Body of pancreas (tissue), 4 donors: ENCODE measurements around the gene MACROH2A1. TPM values are rescaled to one million over a fixed set of nuclear protein-coding genes. Genes with fewer than 3 reads are reported as not detected.
A peak's percentile ranks its signal among the peaks of the same experiment; 100 is the strongest.

Experiments
- ATAC-seq: fragments of 150-250 bp; one replicate; pipeline ENCODE4 v1.9.1; 2016
- DNase-seq, 4 donors: peaks; one replicate each; pipeline ENCODE4 v3.0.0-alpha.2; 2019
- H3K27ac ChIP-seq, 4 donors: fragments of 200-600 bp; sonication (generic); 1 replicate in 3 of 4; 2 replicates in 1 of 4; pipeline versions ENCODE4 v1.5.1 to v1.6.1; 2016 to 2019; ENCODE audit warnings: mild to moderate bottlenecking in 1 of 4, mixed read lengths in 1 of 4, moderate library complexity in 1 of 4
- H3K27me3 ChIP-seq, 2 donors: fragments of 200-600 bp; sonication (generic); one replicate each; pipeline ENCODE4 v1.6.0; 2016; ENCODE audit warnings: mild to moderate bottlenecking in 1 of 2
- H3K36me3 ChIP-seq, 2 donors: fragments of 200-600 bp; sonication (generic); replicated peaks in 1 of 2; 2 replicates each; pipeline ENCODE4 v1.5.1; 2016; ENCODE audit warnings: low read depth in 2 of 2; ENCODE audit not compliant: insufficient read depth in 1 of 2
- H3K4me1 ChIP-seq: fragments of 200-600 bp; sonication (generic); one replicate; pipeline ENCODE4 v1.6.0; 2016
- H3K4me3 ChIP-seq, 2 donors: fragments of 200-600 bp; sonication (generic); 1 replicate in 1 of 2; 2 replicates in 1 of 2; pipeline ENCODE4 v1.5.1; 2016 to 2019
- H3K9me3 ChIP-seq, 3 donors: fragments of 200-600 bp; sonication (generic); 1 replicate in 2 of 3; 2 replicates in 1 of 3; pipeline ENCODE4 v1.5.1; 2016
- CTCF ChIP-seq, 7 experiments: fragments of 450-650 bp in 4 of 7; fragments of 200-600 bp in 3 of 7; sonication (generic) in 3 of 7; IDR thresholded peaks; one replicate each; pipeline ENCODE4 v1.5.1; 2016 to 2019; ENCODE audit warnings: antibody characterized with exemption in 7 of 7
- POLR2A ChIP-seq, 3 donors: fragments of 450-650 bp; IDR thresholded peaks; one replicate each; pipeline ENCODE4 v1.6.1; 2016; ENCODE audit warnings: antibody characterized with exemption in 3 of 3, mild to moderate bottlenecking in 2 of 3
- WGBS, 2 donors: methylation state at CpG; one replicate each; pipeline ENCODE4 v1.1.5; 2017; 5-methylcytosine and 5-hydroxymethylcytosine counted together
- intact Hi-C: fragments of 100-400 bp; cut with DNase I; formaldehyde crosslinking; loops from one replicate; pipeline ENCODE4 v1.15.1; 2023
- total RNA-seq, 2 donors: library from RNA; depleted of rRNA; stranded (reverse); fragments of >200 nt; gene quantifications; one replicate each; pipeline ENCODE4 v1.1.0, GENCODE V29; 2016

The MACROH2A1 gene
- total RNA-seq, 2 donors from 2014 or later: 78.9 to 142 TPM

- H3K36me3 ChIP-seq: no peaks in the 10 kb centered on the region
- 50 to 79% methylated on average over 1 of the region's 1 CpG for WGBS, 2 donors
- ATAC-seq (no peak), DNase-seq (no peak)
- intact Hi-C loops: no loop called here
- no peaks in the 10 kb centered on the region for H3K27me3 ChIP-seq
- no peak overlapping the region for H3K4me3 ChIP-seq
- no peaks in the 10 kb centered on the region for H3K4me1 ChIP-seq
- H3K9me3 ChIP-seq: no peaks in the 10 kb centered on the region
- no peak overlapping the region for H3K27ac ChIP-seq
- TF ChIP-seq POLR2A (IDR thresholded peaks at IDR 0.05): no peak
- TF ChIP-seq CTCF (IDR thresholded peaks at IDR 0.05): no peak
These were observed 29.6 kb upstream of the MACROH2A1 start for GRCh38 chr5:135428586-135428985.

GRCh38 chr5:135426102-135427082 lies 27.4 kb upstream of the MACROH2A1 start:
- H3K4me3 ChIP-seq: no peak overlapping the region
- intact Hi-C loops: no loop called here
- ATAC-seq (peak; percentile 42), DNase-seq (peak in 1 of 4 donors; percentile 43)
- no peaks in the 10 kb centered on the region for H3K9me3 ChIP-seq
- no peaks in the 10 kb centered on the region for H3K36me3 ChIP-seq
- H3K27me3 ChIP-seq: no peaks in the 10 kb centered on the region
- WGBS, 2 donors: 41 to 54% methylated on average over 7 of the region's 7 CpGs
- TF ChIP-seq CTCF (IDR thresholded peaks at IDR 0.05) (peak in 6 of 7 experiments; percentile 35 to 54 (median 50)), POLR2A (IDR thresholded peaks at IDR 0.05) (no peak)
- H3K4me1 ChIP-seq: no peaks in the 10 kb centered on the region
- H3K27ac ChIP-seq: no peak overlapping the region

- ATAC-seq: no peak
- no peak for TF ChIP-seq POLR2A (IDR thresholded peaks at IDR 0.05)
- TF ChIP-seq CTCF (IDR thresholded peaks at IDR 0.05): no peak
- intact Hi-C loops: no loop called here
- H3K4me1 ChIP-seq: no peaks in the 10 kb centered on the region
- H3K27ac ChIP-seq: no peak overlapping the region
- 39 to 46% methylated on average over 2 of the region's 2 CpGs for WGBS, 2 donors
- H3K9me3 ChIP-seq: no peaks in the 10 kb centered on the region
- no peak for DNase-seq
- H3K4me3 ChIP-seq: no peak overlapping the region
- H3K36me3 ChIP-seq: no peaks in the 10 kb centered on the region
- no peaks in the 10 kb centered on the region for H3K27me3 ChIP-seq
These were observed 26.6 kb upstream of the MACROH2A1 start for GRCh38 chr5:135425641-135426040.

- intact Hi-C loops: no loop called here
- TF ChIP-seq POLR2A (IDR thresholded peaks at IDR 0.05) (no peak), CTCF (IDR thresholded peaks at IDR 0.05) (no peak)
- no peak overlapping the region for H3K4me3 ChIP-seq
- no peaks in the 10 kb centered on the region for H3K27me3 ChIP-seq
- no peak overlapping the region for H3K27ac ChIP-seq
- no peaks in the 10 kb centered on the region for H3K36me3 ChIP-seq
- H3K9me3 ChIP-seq: no peaks in the 10 kb centered on the region
- no peaks in the 10 kb centered on the region for H3K4me1 ChIP-seq
- ATAC-seq (no peak), DNase-seq (no peak)
- WGBS, 2 donors: 84 to 87% methylated on average over 1 of the region's 1 CpG
These were observed 24.8 kb upstream of the MACROH2A1 start for GRCh38 chr5:135423846-135424168.
